MM.1S (cell line): ENCODE results near the gene LAPTM4A.

ENCODE experiments used
- EZH2 ChIP-seq: fragments of 300-600 bp; sonication (generic); optimal IDR thresholded peaks from 2 replicates; pipeline ENCODE3; 2017; ENCODE audit warnings: low read depth, mild to moderate bottlenecking, antibody characterized with exemption, low read length, mixed read lengths
- EZH2phosphoT487 ChIP-seq: fragments of 300-600 bp; sonication (generic); IDR thresholded peaks from 2 replicates; pipeline ENCODE4 v1.6.1; 2018; ENCODE audit warnings: antibody characterized with exemption, low read length
- TF ChIP-seq, protein P1 (sequence below): fragments of 300-600 bp; sonication (generic); IDR thresholded peaks from 2 replicates; pipeline ENCODE4 v1.5.1; 2016; ENCODE audit warnings: antibody characterized with exemption, low read length, mixed read lengths

DNA sequence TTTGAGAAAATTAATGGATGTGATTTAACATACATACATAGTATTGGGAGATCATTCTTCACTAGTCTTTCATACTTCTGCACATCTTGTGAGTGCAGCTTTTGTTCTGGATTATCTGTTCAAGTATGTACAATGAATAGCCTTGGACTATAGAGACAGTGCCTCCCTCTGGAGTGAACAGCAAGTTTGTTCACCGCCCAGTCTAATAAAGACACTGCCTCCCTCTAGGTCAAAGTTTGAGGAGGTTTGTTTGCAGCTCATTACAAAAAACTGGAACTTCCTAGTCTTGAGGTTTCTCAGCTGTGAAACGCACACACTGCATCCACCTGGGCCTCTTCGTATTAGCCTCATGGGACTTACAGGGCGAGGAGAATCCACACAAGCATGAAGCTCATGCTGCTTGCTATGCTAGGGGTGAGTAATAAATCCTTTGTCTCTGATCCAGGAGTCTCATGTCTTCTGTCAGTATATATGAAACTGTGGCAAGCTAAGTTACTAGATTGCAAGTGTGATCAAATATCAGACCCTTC, 26.0 kb upstream of the LAPTM4A start:
- TF ChIP-seq, protein P1, sequence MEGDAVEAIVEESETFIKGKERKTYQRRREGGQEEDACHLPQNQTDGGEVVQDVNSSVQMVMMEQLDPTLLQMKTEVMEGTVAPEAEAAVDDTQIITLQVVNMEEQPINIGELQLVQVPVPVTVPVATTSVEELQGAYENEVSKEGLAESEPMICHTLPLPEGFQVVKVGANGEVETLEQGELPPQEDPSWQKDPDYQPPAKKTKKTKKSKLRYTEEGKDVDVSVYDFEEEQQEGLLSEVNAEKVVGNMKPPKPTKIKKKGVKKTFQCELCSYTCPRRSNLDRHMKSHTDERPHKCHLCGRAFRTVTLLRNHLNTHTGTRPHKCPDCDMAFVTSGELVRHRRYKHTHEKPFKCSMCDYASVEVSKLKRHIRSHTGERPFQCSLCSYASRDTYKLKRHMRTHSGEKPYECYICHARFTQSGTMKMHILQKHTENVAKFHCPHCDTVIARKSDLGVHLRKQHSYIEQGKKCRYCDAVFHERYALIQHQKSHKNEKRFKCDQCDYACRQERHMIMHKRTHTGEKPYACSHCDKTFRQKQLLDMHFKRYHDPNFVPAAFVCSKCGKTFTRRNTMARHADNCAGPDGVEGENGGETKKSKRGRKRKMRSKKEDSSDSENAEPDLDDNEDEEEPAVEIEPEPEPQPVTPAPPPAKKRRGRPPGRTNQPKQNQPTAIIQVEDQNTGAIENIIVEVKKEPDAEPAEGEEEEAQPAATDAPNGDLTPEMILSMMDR: no peak
- no peak for TF ChIP-seq EZH2phosphoT487
- TF ChIP-seq EZH2: no peak
